A673 (cell line): ENCODE data around the gene OR10G3.

Source experiments
- CTCF ChIP-seq: fragments of 300-800, 200-600 bp; sonication (generic); conservative IDR thresholded peaks from 2 replicates; pipeline ENCODE4 v1.5.1; 2017; ENCODE audit warnings: low read depth, mild to moderate bottlenecking, antibody characterized with exemption, low read length, moderate library complexity, mixed read lengths
- EZH2 ChIP-seq: fragments of 200-600 bp; sonication (generic); IDR thresholded peaks from 2 replicates; pipeline ENCODE4 v1.6.1; 2017; ENCODE audit warnings: borderline replicate concordance, low read depth, mild to moderate bottlenecking, mixed read lengths, antibody characterized with exemption, low read length; ENCODE audit not compliant: poor library complexity, severe bottlenecking

GRCh38 chr14:21529515-21529914, 50.4 kb downstream of the OR10G3 start:
- TF ChIP-seq CTCF = no peak
- TF ChIP-seq EZH2 = no peak
